HCT116 (cell line): ENCODE results near the gene USP47. TPM values are rescaled to one million over a fixed set of nuclear protein-coding genes. Genes with fewer than 3 reads are reported as not detected.

Source experiments
- ATAC-seq: fragments of 200-7000 bp; cut with Tn5 transposase; 2 replicates; pipeline ENCODE4 v1.9.1; 2020; ENCODE audit warnings: mild to moderate bottlenecking, moderate library complexity
- BruUV-seq: library from RNA; stranded (reverse); fragments of 400-500 nt; replicated peaks from 2 replicates; lab custom pipeline; 2021; lab: Mats Ljungman, UMichigan
- CTCF ChIA-PET: fragments of 300-600 bp; sonication (Branson Sonifier 250); formaldehyde crosslinking; loops from one replicate; lab custom pipeline; 2021; ENCODE audit warnings: antibody characterized with exemption; lab: Charles Lee
- POLR2A ChIA-PET: fragments of 300-600, 350-600 bp; sonication (Branson Sonifier 250); formaldehyde crosslinking; loops from one replicate; lab custom pipeline; 2021; ENCODE audit warnings: antibody characterized with exemption; lab: Charles Lee
- RAD21 ChIA-PET, 2 experiments: fragments of 300-600 bp; sonication (Branson Sonifier 250); formaldehyde crosslinking; loops; one replicate each; lab custom pipeline; 2023; ENCODE audit warnings: low total read pairs in 2 of 2; ENCODE audit not compliant: uncharacterized antibody in 2 of 2, unreplicated experiment in 2 of 2, low non-redundant PET in 1 of 2; lab: Charles Lee
- DNase-seq: peaks from one replicate; pipeline ENCODE4 v3.0.0-alpha.2; 2010; ENCODE audit warnings: low read depth, low spot score
- H2AFZ ChIP-seq: fragments of 200-600 bp; shearing (Covaris generic), sonication (generic); 2 replicates; pipeline ENCODE4 v1.6.1; 2017; ENCODE audit warnings: low read depth, mixed run types, mixed read lengths, antibody characterized with exemption, low read length; ENCODE audit not compliant: poor library complexity, severe bottlenecking
- H3K27ac ChIP-seq: 2 replicates; pipeline ENCODE4 v1.5.1; 2012; ENCODE audit warnings: low read depth, low read length
- H3K27me3 ChIP-seq: fragments of 200-600 bp; sonication (generic); 2 replicates; pipeline ENCODE4 v1.6.1; 2016; ENCODE audit warnings: mixed run types, low read length, mixed read lengths; ENCODE audit not compliant: insufficient read depth
- H3K36me3 ChIP-seq, 2 experiments: fragments of 200-500 bp in 1 of 2; fragments of 200-600 bp in 1 of 2; sonication (Bioruptor generic) in 1 of 2; sonication (generic) in 1 of 2; 2 replicates each; pipeline versions ENCODE4 v1.5.1 to v1.6.1; 2014 to 2016; ENCODE audit warnings: low read length in 2 of 2, inconsistent platforms in 1 of 2, mixed read lengths in 1 of 2, mixed run types in 1 of 2; ENCODE audit not compliant: insufficient read depth in 2 of 2, control insufficient read depth in 1 of 2
- H3K4me1 ChIP-seq, 2 experiments: fragments of 200-600 bp in 1 of 2; sonication (generic) in 1 of 2; 2 replicates each; pipeline versions ENCODE4 v1.5.1 to v1.6.1; 2012 to 2017; ENCODE audit warnings: low read length in 2 of 2, inconsistent platforms in 1 of 2, mild to moderate bottlenecking in 1 of 2, mixed read lengths in 1 of 2, mixed run types in 1 of 2, moderate library complexity in 1 of 2; ENCODE audit not compliant: insufficient read depth in 2 of 2, control insufficient read depth in 1 of 2
- H3K4me2 ChIP-seq: fragments of 200-600 bp; sonication (generic); 2 replicates; pipeline ENCODE4 v1.6.1; 2017; ENCODE audit warnings: mixed run types, low read length, mixed read lengths
- H3K4me3 ChIP-seq, 2 experiments: fragments of 200-600 bp in 1 of 2; sonication (generic) in 1 of 2; replicated peaks in 1 of 2; 2 replicates each; pipeline ENCODE4 v1.5.1; 2011 to 2016; ENCODE audit warnings: low read length in 2 of 2, control low read depth in 1 of 2, low read depth in 1 of 2, mild to moderate bottlenecking in 1 of 2, mixed read lengths in 1 of 2, mixed run types in 1 of 2
- H3K79me2 ChIP-seq: fragments of 200-600 bp; sonication (generic); 2 replicates; pipeline ENCODE4 v1.6.1; 2017; ENCODE audit warnings: mild to moderate bottlenecking, mixed run types, low read length, moderate library complexity, mixed read lengths; ENCODE audit not compliant: insufficient read depth
- H3K9ac ChIP-seq: fragments of 200-600 bp; sonication (generic); 2 replicates; pipeline ENCODE4 v1.6.1; 2016; ENCODE audit warnings: low read length, mixed read lengths
- H3K9me2 ChIP-seq: fragments of 200-600 bp; sonication (generic), shearing (Covaris generic); 2 replicates; pipeline ENCODE4 v1.6.1; 2017; ENCODE audit warnings: mixed run types, mild to moderate bottlenecking, moderate library complexity; ENCODE audit not compliant: insufficient read depth
- H3K9me3 ChIP-seq, 2 experiments: fragments of 200-500 bp in 1 of 2; fragments of 200-600 bp in 1 of 2; sonication (Bioruptor generic) in 1 of 2; sonication (generic) in 1 of 2; 2 replicates each; pipeline ENCODE4 v1.6.1; 2014 to 2017; ENCODE audit warnings: low read length in 2 of 2, mixed read lengths in 2 of 2, inconsistent platforms in 1 of 2, low read depth in 1 of 2, mild to moderate bottlenecking in 1 of 2, mixed run types in 1 of 2, moderate library complexity in 1 of 2; ENCODE audit not compliant: control insufficient read depth in 1 of 2, insufficient read depth in 1 of 2
- H4K20me1 ChIP-seq: fragments of 200-600 bp; sonication (generic), shearing (Covaris generic); 2 replicates; pipeline ENCODE4 v1.6.1; 2017; ENCODE audit warnings: mixed run types, mild to moderate bottlenecking, moderate library complexity; ENCODE audit not compliant: insufficient read depth
- CBX3 ChIP-seq: IDR thresholded peaks from 2 replicates; pipeline ENCODE4 v1.6.1; 2012; ENCODE audit warnings: low read depth
- CTCF ChIP-seq, 3 experiments: fragments of 200-600 bp in 1 of 3; sonication (generic) in 1 of 3; IDR thresholded peaks in 2 of 3; conservative IDR thresholded peaks in 1 of 3; 2 replicates each; pipeline ENCODE4 v1.5.1; 2012 to 2017; ENCODE audit warnings: low read depth in 2 of 3, low read length in 2 of 3, antibody characterized with exemption in 1 of 3, borderline replicate concordance in 1 of 3, control low read depth in 1 of 3, mild to moderate bottlenecking in 1 of 3, mixed read lengths in 1 of 3, mixed run types in 1 of 3, moderate library complexity in 1 of 3; ENCODE audit not compliant: insufficient read depth in 1 of 3
- EGR1 ChIP-seq: IDR thresholded peaks from 2 replicates; pipeline ENCODE4 v1.6.1; 2012; ENCODE audit warnings: low read depth
- EZH2 ChIP-seq: fragments of 200-600 bp; sonication (generic); IDR thresholded peaks from 2 replicates; pipeline ENCODE4 v1.6.1; 2017; ENCODE audit warnings: antibody characterized with exemption, mixed run types
- EZH2phosphoT487 ChIP-seq: fragments of 200-600 bp; IDR thresholded peaks from 2 replicates; pipeline ENCODE4 v1.6.1; 2018; ENCODE audit warnings: antibody characterized with exemption, borderline replicate concordance
- FOSL1 ChIP-seq: IDR thresholded peaks from 2 replicates; pipeline ENCODE4 v1.6.1; 2012; ENCODE audit warnings: low read depth
- JUND ChIP-seq: IDR thresholded peaks from 2 replicates; pipeline ENCODE4 v1.6.1; 2012
- POLR2A ChIP-seq: IDR thresholded peaks from 2 replicates; pipeline ENCODE4 v1.7.0; 2011; ENCODE audit warnings: borderline replicate concordance; ENCODE audit not compliant: insufficient read depth, insufficient read length; ENCODE audit errors: extremely low read depth
- POLR2AphosphoS5 ChIP-seq: IDR thresholded peaks from 2 replicates; pipeline ENCODE4 v1.6.1; 2011; ENCODE audit warnings: mild to moderate bottlenecking, low read depth, low read length, moderate library complexity
- RAD21 ChIP-seq: IDR thresholded peaks from 2 replicates; pipeline ENCODE4 v1.6.1; 2012; ENCODE audit warnings: low read depth, mild to moderate bottlenecking
- REST ChIP-seq: IDR thresholded peaks from 2 replicates; pipeline ENCODE4 v1.6.1; 2012; ENCODE audit warnings: low read depth
- SIN3A ChIP-seq: IDR thresholded peaks from 2 replicates; pipeline ENCODE4 v1.6.1; 2012; ENCODE audit warnings: low read depth
- YY1 ChIP-seq: IDR thresholded peaks from 2 replicates; pipeline ENCODE4 v1.6.1; 2011; ENCODE audit warnings: low read length, low read depth, moderate library complexity, mild to moderate bottlenecking; ENCODE audit not compliant: insufficient replicate concordance; ENCODE audit errors: extremely low read depth
- ZNF274 ChIP-seq: fragments of 200-500 bp; sonication (Bioruptor generic); IDR thresholded peaks from 2 replicates; pipeline ENCODE4 v1.6.1; 2014; ENCODE audit warnings: mild to moderate bottlenecking, low read depth, low read length, inconsistent platforms
- intact Hi-C: fragments of 100-400 bp; cut with micrococcal nuclease; formaldehyde crosslinking; loops from 2 replicates; pipeline ENCODE4 v1.10.0; 2022
- total RNA-seq: library from RNA; stranded (reverse); gene quantifications from one replicate; pipeline ENCODE4 v1.2.1, GENCODE V29; 2021; ENCODE audit not compliant: unreplicated experiment

Gene USP47
- total RNA-seq, 1 experiment from 2014 or later, result 18.9 TPM

GRCh38 chr11:11805228-11805627 is 36.5 kb upstream of the USP47 start:
- Histone ChIP-seq H3K36me3 (no peaks in the 10 kb centered on the region), H3K9me3 (no peaks in the 10 kb centered on the region), H2AFZ (no peak overlapping the region), H3K9ac (no peak overlapping the region), H4K20me1 (no peaks in the 10 kb centered on the region), H3K4me2 (no peak overlapping the region), H3K27me3 (no peaks in the 10 kb centered on the region), H3K9me2 (no peaks in the 10 kb centered on the region), H3K4me1 (no peaks in the 10 kb centered on the region), H3K4me3 (no peak overlapping the region), H3K27ac (no peak overlapping the region), H3K79me2 (0 out of 2 replicates have a peak, but pooled peaks cover 6% of the 10 kb centered on the region)
- CTCF ChIA-PET, result no interaction called here
- BruUV-seq, result no TSS peak
- RAD21 ChIA-PET, result no interaction called here
- POLR2A ChIA-PET, result no interaction called here
- intact Hi-C loops, result no loop called here
- DNase-seq (no peak), ATAC-seq (no peak)
- no peak for TF ChIP-seq RAD21
- TF ChIP-seq EZH2, result no peak

GRCh38 chr11:11806074-11806473 is 35.7 kb upstream of the USP47 start:
- POLR2A ChIA-PET, result no interaction called here

More at GRCh38 chr11:11806074-11806473, 35.7 kb upstream of the USP47 start:
- ChIA-PET RAD21 (no interaction called here), CTCF (interaction anchor here (1.4 kb wide), 1 partner anchor 19 kb away, joined by 3 read pairs; no protein-coding TSS in a partner anchor)
- Histone ChIP-seq H3K9me3 (no peaks in the 10 kb centered on the region), H3K4me1 (peaks cover 4 to 8% of the 10 kb centered on the region in 2 experiments; a peak in 3 of 4 replicates), H3K27ac (no peak overlapping the region)
- no peak for DNase-seq
- BruUV-seq, result no TSS peak
- no peak for TF ChIP-seq FOSL1
- TF ChIP-seq EZH2, result no peak
- no peak for TF ChIP-seq EGR1
- no peak for TF ChIP-seq JUND
- TF ChIP-seq CTCF (IDR thresholded peaks at IDR 0.05 in 2 of 3, conservative IDR thresholded peaks at IDR 0.05 in 1 of 3; ENCODE audit: borderline replicate concordance in 1 of 3, insufficient read depth in 1 of 3, low read depth in 2 of 3, low read length in 2 of 3), result no peak
- TF ChIP-seq REST, result no peak
- no peak for TF ChIP-seq SIN3A
- no peak for TF ChIP-seq POLR2A
- no peak for TF ChIP-seq ZNF274
- TF ChIP-seq POLR2AphosphoS5, result no peak
- TF ChIP-seq YY1, result no peak
- no peak for TF ChIP-seq EZH2phosphoT487
- no peak for TF ChIP-seq CBX3
- TF ChIP-seq, all 23 proteins: peak for 0
- no peak overlapping the region for H3K9ac ChIP-seq
- H3K9me2 ChIP-seq, result no peaks in the 10 kb centered on the region
- H3K4me2 ChIP-seq, result no peak overlapping the region
- no peak overlapping the region for H3K4me3 ChIP-seq
- intact Hi-C loops, result no loop called here
- no peak for ATAC-seq
- H3K79me2 ChIP-seq, result 0 out of 2 replicates have a peak, but pooled peaks cover 6% of the 10 kb centered on the region
- no peak overlapping the region for H2AFZ ChIP-seq
- H3K27me3 ChIP-seq, result no peaks in the 10 kb centered on the region
- no peaks in the 10 kb centered on the region for H4K20me1 ChIP-seq
- H3K36me3 ChIP-seq, result no peaks in the 10 kb centered on the region
